ENCODE results near the gene ATM. TPM values are rescaled to one million over a fixed set of nuclear protein-coding genes. Genes with fewer than 3 reads are reported as not detected.
"Not testable (repeated sequence)": the region's sequence is repeated elsewhere in the genome, so short reads cannot be mapped to it uniquely, and the experiment has no call there.

Gene ATM
- total and polyA plus RNA-seq, 7 donors = 5.6 to 22.7 (median 14.9) TPM

DNA sequence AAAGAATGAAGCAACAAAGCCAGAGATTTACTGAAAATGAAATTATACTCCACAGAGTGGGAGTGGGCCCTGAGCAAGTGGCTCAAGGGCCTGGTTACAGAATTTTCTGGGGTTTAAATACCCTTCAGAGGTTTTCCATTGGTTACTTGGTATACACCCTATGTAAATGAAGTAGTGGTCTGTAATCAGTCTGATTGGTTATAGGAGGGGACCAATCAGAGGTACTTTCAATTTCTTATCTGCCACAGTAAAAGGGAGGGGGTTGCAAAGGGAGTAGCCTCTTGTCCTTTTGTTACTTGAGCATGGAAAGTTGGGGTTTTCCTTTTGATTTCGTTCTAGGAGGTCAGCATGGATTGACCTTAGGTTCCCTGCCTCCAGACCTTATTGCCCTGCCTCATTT is 63.5 kb downstream of the ATM start:
- no peak overlapping the region for H3K27ac ChIP-seq
- intact Hi-C loops (cut with DNase I) = no loop called here
- no peak for ATAC-seq
- 77 to 95% (median 91%) methylated on average over 1 of the region's 1 CpG for WGBS, 3 donors
- H3K9me3 ChIP-seq = no peaks in the 10 kb centered on the region
- no peaks in the 10 kb centered on the region for H3K27me3 ChIP-seq (ENCODE audit: insufficient read depth in 3 of 3, low read length in 2 of 3)
- DNase-seq = no peak
- H3K4me3 ChIP-seq = no peak overlapping the region
- TF ChIP-seq CTCF (IDR thresholded peaks at IDR 0.05) = no peak
- peaks cover 6 to 94% of the 10 kb centered on the region in 2 donors for H3K36me3 ChIP-seq (ENCODE audit: insufficient read depth in 1 of 2, low read depth in 1 of 2)
- H3K4me1 ChIP-seq = no peaks in the 10 kb centered on the region

- H3K9me3 ChIP-seq = no peaks in the 10 kb centered on the region
- ATAC-seq (no peak), DNase-seq (no peak)
- WGBS, 3 donors = 97 to 98% (median 98%) methylated on average over 3 of the region's 3 CpGs
- intact Hi-C loops (cut with DNase I) = no loop called here
- H3K27me3 ChIP-seq (ENCODE audit: insufficient read depth in 3 of 3, low read length in 2 of 3) = no peaks in the 10 kb centered on the region
- no peak overlapping the region for H3K4me3 ChIP-seq
- no peaks in the 10 kb centered on the region for H3K4me1 ChIP-seq
- peaks cover 6 to 96% of the 10 kb centered on the region in 2 donors for H3K36me3 ChIP-seq (ENCODE audit: insufficient read depth in 1 of 2, low read depth in 1 of 2)
- no peak overlapping the region for H3K27ac ChIP-seq
- no peak for TF ChIP-seq CTCF (IDR thresholded peaks at IDR 0.05)
Measured at GRCh38 chr11:108286956-108287355, 64.1 kb downstream of the ATM start.

GRCh38 chr11:108289066-108289465 is 66.2 kb downstream of the ATM start:
- ATAC-seq; H3K27me3 ChIP-seq (ENCODE audit: insufficient read depth in 3 of 3, low read length in 2 of 3); H3K4me1 ChIP-seq; H3K27ac ChIP-seq; H3K4me3 ChIP-seq; DNase-seq; intact Hi-C loops (cut with DNase I); H3K9me3 ChIP-seq: not testable (repeated sequence)
- peaks cover 6 to 97% of the 10 kb centered on the region in 2 donors for H3K36me3 ChIP-seq (ENCODE audit: insufficient read depth in 1 of 2, low read depth in 1 of 2)

- peaks cover 5 to 97% of the 10 kb centered on the region in 2 donors for H3K36me3 ChIP-seq (ENCODE audit: insufficient read depth in 1 of 2, low read depth in 1 of 2)
Measured at GRCh38 chr11:108289699-108290098, 66.8 kb downstream of the ATM start.

GRCh38 chr11:108293229-108293628 is 70.4 kb downstream of the ATM start:
- Histone ChIP-seq H3K4me1 (no peaks in the 10 kb centered on the region), H3K4me3 (no peak overlapping the region), H3K9me3 (no peaks in the 10 kb centered on the region), H3K27ac (no peak overlapping the region), H3K27me3 (ENCODE audit: insufficient read depth in 3 of 3, low read length in 2 of 3) (no peaks in the 10 kb centered on the region), H3K36me3 (ENCODE audit: insufficient read depth in 1 of 2, low read depth in 1 of 2) (peaks cover 2 to 97% of the 10 kb centered on the region in 2 donors)
- ATAC-seq = no peak
- TF ChIP-seq CTCF (IDR thresholded peaks at IDR 0.05) = no peak
- intact Hi-C loops (cut with DNase I) = no loop called here
- WGBS, 3 donors = 97 to 99% (median 99%) methylated on average over 3 of the region's 3 CpGs
- no peak for DNase-seq

More at GRCh38 chr11:108289699-108290098, 66.8 kb downstream of the ATM start:
- no peak overlapping the region for H3K4me3 ChIP-seq
- no peak for DNase-seq
- H3K4me1 ChIP-seq = no peaks in the 10 kb centered on the region
- ATAC-seq = no peak
- no peaks in the 10 kb centered on the region for H3K27me3 ChIP-seq (ENCODE audit: insufficient read depth in 3 of 3, low read length in 2 of 3)
- no peak for TF ChIP-seq CTCF (IDR thresholded peaks at IDR 0.05)
- intact Hi-C loops (cut with DNase I) = no loop called here
- 89 to 94% (median 93%) methylated on average over 6 of the region's 6 CpGs for WGBS, 3 donors
- no peak overlapping the region for H3K27ac ChIP-seq
- H3K9me3 ChIP-seq = no peaks in the 10 kb centered on the region

All from psoas muscle (tissue), 8 donors.